Endodermal cell (in vitro differentiated cells): ENCODE data around the gene FAM228B. TPM values are rescaled to one million over a fixed set of nuclear protein-coding genes. Genes with fewer than 3 reads are reported as not detected.

Source experiments
- DNase-seq: peaks from one replicate; pipeline ENCODE4 v3.0.0-alpha.2; 2017
- H3K27ac ChIP-seq: 2 replicates; pipeline ENCODE4 v1.5.1; 2013; ENCODE audit warnings: mild to moderate bottlenecking, low read depth, low read length, moderate library complexity
- H3K27me3 ChIP-seq: 2 replicates; pipeline ENCODE4 v1.6.1; 2013; ENCODE audit warnings: mild to moderate bottlenecking, low read length, moderate library complexity; ENCODE audit not compliant: insufficient read depth, control insufficient read depth, poor library complexity, severe bottlenecking
- H3K36me3 ChIP-seq: 2 replicates; pipeline ENCODE4 v1.7.0; 2013; ENCODE audit warnings: mild to moderate bottlenecking, low read length, moderate library complexity; ENCODE audit not compliant: control insufficient read depth, insufficient read depth
- H3K4me1 ChIP-seq: one replicate; pipeline ENCODE4 v1.7.0; 2013; ENCODE audit warnings: low read length; ENCODE audit not compliant: control insufficient read depth, insufficient read depth
- H3K4me3 ChIP-seq: 2 replicates; pipeline ENCODE4 v1.5.1; 2013; ENCODE audit warnings: mild to moderate bottlenecking, low read length, moderate library complexity
- H3K9ac ChIP-seq: 2 replicates; pipeline ENCODE4 v1.6.1; 2013; ENCODE audit warnings: mild to moderate bottlenecking, low read length, moderate library complexity; ENCODE audit not compliant: poor library complexity, severe bottlenecking; ENCODE audit errors: extremely low read depth
- H3K9me3 ChIP-seq: 2 replicates; pipeline ENCODE4 v1.6.1; 2013; ENCODE audit warnings: mild to moderate bottlenecking, low read length, moderate library complexity; ENCODE audit not compliant: control insufficient read depth
- H3K27ac Mint-ChIP-seq: 2 replicates; pipeline ENCODE4 v1.8.0; 2020; ENCODE audit warnings: mixed read lengths
- H3K27me3 Mint-ChIP-seq: 2 replicates; pipeline ENCODE4 v1.8.0; 2021; ENCODE audit warnings: mild to moderate bottlenecking, mixed read lengths; ENCODE audit not compliant: insufficient read depth
- H3K36me3 Mint-ChIP-seq: 2 replicates; pipeline ENCODE4 v1.8.0; 2020; ENCODE audit warnings: low read depth, mixed read lengths
- H3K4me1 Mint-ChIP-seq: 2 replicates; pipeline ENCODE4 v1.8.0; 2020; ENCODE audit warnings: mixed read lengths
- H3K4me3 Mint-ChIP-seq: 2 replicates; pipeline ENCODE4 v1.8.0; 2020; ENCODE audit warnings: mild to moderate bottlenecking, moderate library complexity, mixed read lengths
- H3K9me3 Mint-ChIP-seq: 2 replicates; pipeline ENCODE4 v1.8.0; 2020; ENCODE audit warnings: mild to moderate bottlenecking, mixed read lengths
- WGBS, 2 experiments: methylation state at CpG; one replicate each; pipeline versions ENCODE4 v1.1.5 to v1.1.7; 2013; ENCODE audit warnings: missing lambda C conversion rate in 2 of 2, mixed read lengths in 1 of 2; ENCODE audit not compliant: insufficient coverage in 1 of 2, insufficient read length in 1 of 2; 5-methylcytosine and 5-hydroxymethylcytosine counted together
- total RNA-seq, 2 donors: library from RNA; stranded (reverse); fragmentation: NEBNext Ultra II Directional in 1 of 2; extraction: Animal tissue kit (Norgen Biotek cat#: 25700) in 1 of 2; gene quantifications; 2 replicates in 1 of 2; 3 replicates in 1 of 2; pipeline ENCODE4 v1.2.1, GENCODE V29; 2021
- TF ChIP-seq, protein P1 (sequence below): fragments of 200-600 bp; sonication (generic); conservative IDR thresholded peaks from 2 replicates; pipeline ENCODE4 v1.5.0; 2021; ENCODE audit warnings: antibody characterized with exemption, mild to moderate bottlenecking

The FAM228B gene
- total RNA-seq, 2 donors from 2014 or later: 13.2 to 14.6 TPM

DNA sequence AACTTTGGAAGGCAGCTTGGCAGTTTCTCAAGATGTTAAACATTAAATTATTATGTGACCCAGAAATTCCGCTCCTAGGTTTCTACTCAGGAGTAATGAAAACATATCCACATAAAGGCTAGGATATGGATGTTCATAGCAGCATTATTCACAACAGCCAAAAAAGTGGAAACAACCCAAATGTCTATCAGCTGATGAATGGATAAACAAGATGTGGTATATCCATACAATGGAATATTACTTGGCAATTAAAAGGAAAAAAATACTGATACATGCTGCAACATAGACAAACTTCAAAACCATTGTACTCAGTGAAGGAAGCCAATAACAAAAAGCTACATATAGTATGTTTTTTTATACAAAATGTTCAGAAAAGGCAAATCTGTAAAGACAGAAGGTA, 39.2 kb downstream of the FAM228B start:
- H3K36me3 Mint-ChIP-seq: peaks cover 17% of the 10 kb centered on the region
- no peak for DNase-seq
- H3K9me3 Mint-ChIP-seq: peaks cover 19% of the 10 kb centered on the region
- Histone ChIP-seq H3K4me3 (peak overlapping the region; percentile 16), H3K9ac (no peak overlapping the region), H3K27me3 (peaks cover 6% of the 10 kb centered on the region), H3K36me3 (no peaks in the 10 kb centered on the region), H3K9me3 (peaks cover 23% of the 10 kb centered on the region), H3K27ac (no peak overlapping the region), H3K4me1 (no peaks in the 10 kb centered on the region)
- no peak overlapping the region for H3K27ac Mint-ChIP-seq
- H3K27me3 Mint-ChIP-seq: peaks cover 10% of the 10 kb centered on the region
- H3K4me3 Mint-ChIP-seq: no peak overlapping the region
- TF ChIP-seq, protein P1, sequence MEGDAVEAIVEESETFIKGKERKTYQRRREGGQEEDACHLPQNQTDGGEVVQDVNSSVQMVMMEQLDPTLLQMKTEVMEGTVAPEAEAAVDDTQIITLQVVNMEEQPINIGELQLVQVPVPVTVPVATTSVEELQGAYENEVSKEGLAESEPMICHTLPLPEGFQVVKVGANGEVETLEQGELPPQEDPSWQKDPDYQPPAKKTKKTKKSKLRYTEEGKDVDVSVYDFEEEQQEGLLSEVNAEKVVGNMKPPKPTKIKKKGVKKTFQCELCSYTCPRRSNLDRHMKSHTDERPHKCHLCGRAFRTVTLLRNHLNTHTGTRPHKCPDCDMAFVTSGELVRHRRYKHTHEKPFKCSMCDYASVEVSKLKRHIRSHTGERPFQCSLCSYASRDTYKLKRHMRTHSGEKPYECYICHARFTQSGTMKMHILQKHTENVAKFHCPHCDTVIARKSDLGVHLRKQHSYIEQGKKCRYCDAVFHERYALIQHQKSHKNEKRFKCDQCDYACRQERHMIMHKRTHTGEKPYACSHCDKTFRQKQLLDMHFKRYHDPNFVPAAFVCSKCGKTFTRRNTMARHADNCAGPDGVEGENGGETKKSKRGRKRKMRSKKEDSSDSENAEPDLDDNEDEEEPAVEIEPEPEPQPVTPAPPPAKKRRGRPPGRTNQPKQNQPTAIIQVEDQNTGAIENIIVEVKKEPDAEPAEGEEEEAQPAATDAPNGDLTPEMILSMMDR: no peak
- H3K4me1 Mint-ChIP-seq: no peaks in the 10 kb centered on the region
- WGBS, 2 experiments: 80 to 91% methylated on average over 1 of the region's 1 CpG

DNA sequence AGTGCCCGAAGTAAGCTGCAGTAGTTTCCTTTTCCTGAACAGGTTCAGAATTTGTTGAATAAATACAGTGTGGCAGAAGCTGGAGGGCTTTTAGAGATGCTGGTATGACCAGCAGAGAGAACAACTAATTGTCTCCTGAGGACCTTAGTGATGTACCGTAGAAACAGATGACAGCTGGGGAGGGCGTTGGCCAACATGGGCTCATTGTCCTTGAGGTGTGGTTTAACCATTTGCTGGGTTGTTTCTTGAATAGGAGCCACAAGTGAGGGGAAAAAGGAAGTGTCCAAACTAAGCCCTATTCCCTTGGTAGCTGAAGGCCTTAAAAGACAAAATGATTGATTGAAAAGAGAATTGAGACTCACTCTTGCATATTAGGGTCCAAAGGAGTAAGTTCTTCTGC, 39.9 kb downstream of the FAM228B start:
- Histone ChIP-seq H3K4me3 (no peak overlapping the region), H3K27ac (no peak overlapping the region), H3K9me3 (peaks cover 23% of the 10 kb centered on the region), H3K9ac (no peak overlapping the region), H3K27me3 (peaks cover 10% of the 10 kb centered on the region), H3K4me1 (no peaks in the 10 kb centered on the region), H3K36me3 (no peaks in the 10 kb centered on the region)
- DNase-seq: no peak
- TF ChIP-seq, protein P1: no peak
- Mint-ChIP-seq H3K36me3 (peaks cover 17% of the 10 kb centered on the region), H3K4me3 (no peak overlapping the region), H3K27me3 (peaks cover 10% of the 10 kb centered on the region), H3K9me3 (peaks cover 19% of the 10 kb centered on the region), H3K27ac (no peak overlapping the region), H3K4me1 (no peaks in the 10 kb centered on the region)
- WGBS, 2 experiments: 93 to 97% methylated on average over 1 to 2 of the region's 3 CpGs

DNA sequence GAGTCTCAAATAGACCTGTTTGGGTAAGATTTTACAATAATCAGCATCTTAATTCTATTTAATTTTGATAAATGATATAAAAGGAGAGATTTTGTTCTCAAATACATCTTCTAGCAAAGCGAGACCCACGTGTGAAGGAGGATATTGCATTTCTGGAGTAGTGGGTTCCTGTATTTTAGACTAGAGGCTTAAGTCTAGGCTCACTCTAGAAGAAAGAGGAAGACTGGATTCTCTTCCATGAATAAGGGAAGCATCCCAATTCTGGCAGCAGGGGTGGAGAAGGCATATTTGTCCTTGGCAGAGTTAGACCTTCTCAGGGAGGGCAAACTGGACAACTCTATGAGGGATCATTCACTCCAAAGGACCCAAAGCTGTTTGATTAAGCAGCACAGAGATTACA, 40.3 kb downstream of the FAM228B start:
- no peak overlapping the region for H3K4me3 ChIP-seq
- peaks cover 19% of the 10 kb centered on the region for H3K9me3 Mint-ChIP-seq
- H3K9ac ChIP-seq: no peak overlapping the region
- DNase-seq: no peak
- no peaks in the 10 kb centered on the region for H3K4me1 Mint-ChIP-seq
- H3K27me3 Mint-ChIP-seq: peaks cover 10% of the 10 kb centered on the region
- H3K27ac ChIP-seq: no peak overlapping the region
- H3K27ac Mint-ChIP-seq: no peak overlapping the region
- no peaks in the 10 kb centered on the region for H3K36me3 ChIP-seq
- 90 to 100% methylated on average over 2 of the region's 2 CpGs for WGBS, 2 experiments
- TF ChIP-seq, protein P1: no peak
- H3K4me3 Mint-ChIP-seq: no peak overlapping the region
- peaks cover 17% of the 10 kb centered on the region for H3K36me3 Mint-ChIP-seq
- peaks cover 10% of the 10 kb centered on the region for H3K27me3 ChIP-seq
- peaks cover 23% of the 10 kb centered on the region for H3K9me3 ChIP-seq
- H3K4me1 ChIP-seq: no peaks in the 10 kb centered on the region
